ENCODE results near the gene HS6ST1.
A peak's percentile ranks its signal among the peaks of the same experiment; 100 is the strongest.
"Not testable (repeated sequence)": the region's sequence is repeated elsewhere in the genome, so short reads cannot be mapped to it uniquely, and the experiment has no call there.

The HS6ST1 gene

DNA sequence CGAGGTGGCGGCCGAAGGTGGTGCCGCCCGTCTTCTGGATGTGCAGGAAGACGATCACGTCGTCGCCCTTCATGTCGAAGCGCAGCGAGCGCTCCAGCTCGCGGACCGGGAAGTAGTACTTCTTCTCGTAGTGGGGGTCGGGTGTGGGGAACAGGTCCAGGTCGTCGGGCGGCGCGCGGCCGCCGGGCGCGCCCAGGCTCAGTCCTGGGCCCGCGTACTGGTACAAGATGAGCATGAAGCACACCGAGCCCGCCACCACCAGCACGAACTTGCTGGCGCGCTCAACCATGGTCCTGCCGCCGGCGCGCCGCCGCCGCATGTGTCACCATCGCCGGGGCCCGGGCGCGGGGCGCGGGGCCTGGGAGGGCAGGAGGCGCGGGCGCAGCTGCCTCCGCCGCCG lies 423 bp downstream of the HS6ST1 start:
- H3K27ac ChIP-seq (ENCODE audit: low read length); H3K9ac ChIP-seq (ENCODE audit: low read depth, low read length); H3K9me3 ChIP-seq (ENCODE audit: insufficient read depth, low read depth, low read length): not testable (repeated sequence)
- H3K36me3 ChIP-seq (ENCODE audit: insufficient read depth, low read depth, low read length) = peaks cover 19% of the 10 kb centered on the region; the same call in 1 of the 2 replicates
- peaks cover 31% of the 10 kb centered on the region for H3K4me1 ChIP-seq (ENCODE audit: insufficient read depth, low read length)
- H3K27me3 ChIP-seq (ENCODE audit: insufficient read depth, low read length) = peaks cover 27% of the 10 kb centered on the region
- peak overlapping the region; percentile 73; the same call in 1 of the 2 replicates for H3K4me3 ChIP-seq (ENCODE audit: low read length)

DNA sequence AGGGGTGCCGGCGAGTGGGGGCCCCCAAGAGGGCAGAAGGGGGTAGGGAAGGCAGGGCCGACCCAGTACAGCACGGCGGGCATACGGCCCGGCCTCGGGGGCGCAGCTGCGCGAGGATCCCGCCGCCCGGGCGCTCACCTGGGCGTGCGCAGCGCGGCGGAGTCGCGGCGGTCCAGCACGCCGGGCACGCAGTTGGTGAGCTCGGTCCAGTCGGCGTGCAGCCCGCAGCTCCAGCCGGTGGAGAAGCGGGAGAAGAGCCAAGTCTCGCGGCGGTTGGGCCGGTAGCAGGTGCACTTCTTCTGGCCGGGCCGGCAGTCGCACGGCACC lies 806 bp downstream of the HS6ST1 start:
- Histone ChIP-seq H3K36me3 (ENCODE audit: insufficient read depth, low read depth, low read length) (peaks cover 19% of the 10 kb centered on the region; the same call in 1 of the 2 replicates), H3K4me1 (ENCODE audit: insufficient read depth, low read length) (peaks cover 31% of the 10 kb centered on the region), H3K27me3 (ENCODE audit: insufficient read depth, low read length) (peaks cover 27% of the 10 kb centered on the region), H3K4me3 (ENCODE audit: low read length) (peak overlapping the region; percentile 73; the same call in 1 of the 2 replicates), H3K9ac (ENCODE audit: low read depth, low read length) (peak overlapping the region; percentile 84; the same call in 1 of the 2 replicates)
- H3K9me3 ChIP-seq (ENCODE audit: insufficient read depth, low read depth, low read length); H3K27ac ChIP-seq (ENCODE audit: low read length): not testable (repeated sequence)

DNA sequence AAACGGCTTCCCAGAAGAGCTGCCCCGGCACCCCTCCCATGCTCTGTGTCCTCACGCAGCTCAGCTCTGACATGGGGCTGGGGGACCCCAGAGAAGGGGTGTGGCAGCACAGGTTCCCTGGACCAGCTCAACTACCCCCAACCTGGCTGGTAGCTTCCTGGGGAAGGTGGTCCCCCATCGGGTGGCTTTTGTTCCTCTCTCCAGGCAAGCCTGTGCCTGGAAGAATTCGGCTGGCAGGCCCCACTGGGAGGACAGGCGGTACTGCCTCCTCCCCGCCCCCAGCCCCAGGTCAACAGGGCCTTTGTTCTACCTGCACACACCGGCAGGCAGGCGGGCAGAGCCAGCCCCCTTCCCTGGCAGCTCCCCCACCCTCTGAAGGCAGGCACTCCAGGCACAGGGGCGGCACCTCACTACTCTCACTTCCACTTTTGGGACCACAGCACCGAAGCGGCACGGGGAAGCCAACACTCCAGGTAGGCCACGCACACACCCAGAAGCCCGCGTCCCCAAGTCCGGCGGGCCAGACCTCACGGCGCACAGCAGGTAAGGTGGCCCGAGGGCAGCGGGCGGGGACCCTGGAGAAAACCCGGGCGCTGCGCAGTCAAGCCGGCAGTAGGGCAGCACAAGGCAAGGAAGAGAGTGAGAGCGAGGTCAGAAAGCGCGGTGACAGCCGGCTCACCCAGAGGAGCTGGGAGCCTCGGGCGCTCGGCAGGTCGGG lies 1.3 kb downstream of the HS6ST1 start:
- H3K27me3 ChIP-seq (ENCODE audit: insufficient read depth, low read length) = peaks cover 27% of the 10 kb centered on the region
- peaks cover 31% of the 10 kb centered on the region for H3K4me1 ChIP-seq (ENCODE audit: insufficient read depth, low read length)

DNA sequence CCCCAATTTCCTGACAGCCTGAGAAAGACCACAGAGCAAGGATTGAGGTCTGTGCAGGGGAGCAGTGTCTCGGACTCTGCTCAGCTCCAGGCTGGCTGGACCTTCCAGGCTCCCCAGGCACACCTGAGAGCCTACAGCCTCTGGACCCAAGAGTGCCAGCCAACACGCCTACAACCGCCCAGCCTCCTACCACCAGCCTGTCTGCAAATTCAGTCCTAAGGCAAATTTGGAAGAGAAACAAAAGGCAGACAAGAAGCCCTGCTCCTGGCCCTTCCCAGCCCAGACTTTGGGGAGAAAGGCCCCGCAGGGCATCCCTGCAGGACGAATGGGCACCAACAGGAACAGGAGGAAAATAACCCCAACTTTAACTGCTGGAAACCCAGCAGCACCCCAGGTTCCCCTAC lies 1.9 kb downstream of the HS6ST1 start:
- Histone ChIP-seq H3K27me3 (ENCODE audit: insufficient read depth, low read length) (peaks cover 27% of the 10 kb centered on the region), H3K9me3 (ENCODE audit: insufficient read depth, low read depth, low read length) (no peaks in the 10 kb centered on the region), H3K36me3 (ENCODE audit: insufficient read depth, low read depth, low read length) (peaks cover 19% of the 10 kb centered on the region; the same call in 1 of the 2 replicates), H3K9ac (ENCODE audit: low read depth, low read length) (peak overlapping the region; percentile 84; the same call in 1 of the 2 replicates), H3K27ac (ENCODE audit: low read length) (no peak overlapping the region), H3K4me1 (ENCODE audit: insufficient read depth, low read length) (peaks cover 31% of the 10 kb centered on the region), H3K4me3 (ENCODE audit: low read length) (peak overlapping the region; percentile 73)

More for the DNA sequence above, 1.3 kb downstream of the HS6ST1 start:
- H3K9ac ChIP-seq (ENCODE audit: low read depth, low read length) = peak overlapping the region; percentile 84
- no peak overlapping the region for H3K27ac ChIP-seq (ENCODE audit: low read length)
- H3K36me3 ChIP-seq (ENCODE audit: insufficient read depth, low read depth, low read length) = peaks cover 19% of the 10 kb centered on the region; the same call in 1 of the 2 replicates
- no peaks in the 10 kb centered on the region for H3K9me3 ChIP-seq (ENCODE audit: insufficient read depth, low read depth, low read length)
- H3K4me3 ChIP-seq (ENCODE audit: low read length) = peak overlapping the region; percentile 73

DNA sequence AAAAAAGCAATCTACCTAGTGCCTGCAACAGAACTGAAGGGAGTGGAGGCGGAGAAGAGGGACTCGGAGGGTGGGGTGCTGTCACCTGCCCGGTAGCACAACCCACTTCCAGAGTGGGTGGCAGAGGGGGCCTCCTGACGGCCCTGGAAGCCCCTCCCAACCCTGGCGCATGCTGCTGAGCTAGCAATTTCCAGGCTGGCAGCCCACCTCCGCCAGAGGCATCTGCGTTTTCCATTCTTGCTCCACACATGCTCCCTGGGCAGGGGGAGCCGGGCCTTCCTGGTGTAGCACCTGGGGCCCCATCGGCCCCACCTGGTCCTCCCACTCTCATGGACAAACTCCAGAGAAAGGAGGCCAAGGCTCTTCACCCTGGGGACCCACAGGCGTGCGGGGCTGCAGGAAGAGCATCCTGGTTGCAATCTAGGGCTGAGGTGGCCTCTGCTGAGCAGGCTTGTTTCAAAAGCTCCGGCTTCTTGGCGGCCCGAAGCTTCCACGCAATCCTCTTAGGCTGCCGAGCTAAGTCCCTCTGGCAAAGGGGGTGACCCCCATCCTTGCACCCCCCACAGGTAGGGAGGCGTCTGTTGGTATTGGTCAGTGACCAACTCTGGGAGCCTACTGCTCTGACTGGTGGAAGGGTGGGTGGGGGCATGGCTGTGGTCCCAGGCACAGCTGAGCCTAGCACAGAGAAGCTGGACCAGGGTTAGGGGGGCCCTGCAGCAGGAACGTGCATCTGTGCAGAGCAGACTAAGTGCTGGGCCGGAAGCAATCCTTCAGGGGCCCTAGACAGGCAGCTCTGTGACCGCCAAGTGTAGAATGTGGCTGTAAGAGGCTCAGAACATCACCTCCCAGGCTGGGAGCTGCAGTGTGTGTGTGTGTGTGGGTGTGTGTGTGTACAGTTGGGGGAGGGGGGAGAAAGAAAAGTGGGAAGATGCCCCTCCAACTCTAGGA lies 2.6 kb downstream of the HS6ST1 start:
- Histone ChIP-seq H3K4me1 (ENCODE audit: insufficient read depth, low read length) (peaks cover 27% of the 10 kb centered on the region), H3K36me3 (ENCODE audit: insufficient read depth, low read depth, low read length) (peaks cover 21% of the 10 kb centered on the region; the same call in 1 of the 2 replicates), H3K27ac (ENCODE audit: low read length) (no peak overlapping the region), H3K9me3 (ENCODE audit: insufficient read depth, low read depth, low read length) (no peaks in the 10 kb centered on the region), H3K9ac (ENCODE audit: low read depth, low read length) (peak overlapping the region; percentile 84; the same call in 1 of the 2 replicates), H3K4me3 (ENCODE audit: low read length) (peak overlapping the region; percentile 73), H3K27me3 (ENCODE audit: insufficient read depth, low read length) (peaks cover 21% of the 10 kb centered on the region)

DNA sequence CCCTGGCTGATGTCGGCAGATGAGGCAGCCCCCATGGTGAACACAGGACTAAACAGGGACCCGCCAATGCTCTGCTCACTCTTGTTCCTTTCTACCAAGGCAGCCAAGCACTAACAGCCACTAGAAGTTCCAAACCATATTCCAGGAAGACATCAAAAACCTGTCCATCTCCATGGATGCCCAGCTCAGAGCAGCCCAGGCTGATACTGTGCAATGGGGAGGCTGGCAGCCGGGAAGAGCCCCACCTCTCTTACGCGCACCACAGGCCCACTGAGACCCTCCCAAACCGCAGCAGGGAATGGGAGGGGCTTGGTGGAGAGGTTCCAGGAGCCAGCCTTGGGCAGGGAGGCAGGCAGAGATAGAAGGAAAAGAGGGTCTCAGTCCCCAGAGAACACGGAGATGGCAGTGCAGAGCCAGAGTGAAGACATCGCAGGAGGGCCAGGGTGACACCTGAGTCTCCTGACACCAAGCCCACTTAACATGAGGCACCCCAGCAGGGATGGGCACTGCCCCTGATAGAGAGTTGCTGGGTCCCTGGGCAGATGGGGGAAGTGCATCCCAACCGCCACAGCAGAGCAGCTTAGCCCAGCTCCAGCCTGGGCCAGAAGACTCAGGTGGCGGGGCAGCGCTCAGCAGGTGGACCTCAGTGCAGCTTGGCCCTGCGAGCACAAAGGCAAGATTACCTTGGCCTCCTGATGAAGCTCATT lies 3.4 kb downstream of the HS6ST1 start:
- H3K4me3 ChIP-seq (ENCODE audit: low read length) = peak overlapping the region; percentile 73; the same call in 1 of the 2 replicates
- peaks cover 13% of the 10 kb centered on the region for H3K27me3 ChIP-seq (ENCODE audit: insufficient read depth, low read length)
- H3K4me1 ChIP-seq (ENCODE audit: insufficient read depth, low read length) = peaks cover 27% of the 10 kb centered on the region
- no peak overlapping the region; the same call in 1 of the 2 replicates for H3K9ac ChIP-seq (ENCODE audit: low read depth, low read length)
- no peak overlapping the region for H3K27ac ChIP-seq (ENCODE audit: low read length)
- H3K9me3 ChIP-seq (ENCODE audit: insufficient read depth, low read depth, low read length) = no peaks in the 10 kb centered on the region
- peaks cover 27% of the 10 kb centered on the region; the same call in 1 of the 2 replicates for H3K36me3 ChIP-seq (ENCODE audit: insufficient read depth, low read depth, low read length)

DNA sequence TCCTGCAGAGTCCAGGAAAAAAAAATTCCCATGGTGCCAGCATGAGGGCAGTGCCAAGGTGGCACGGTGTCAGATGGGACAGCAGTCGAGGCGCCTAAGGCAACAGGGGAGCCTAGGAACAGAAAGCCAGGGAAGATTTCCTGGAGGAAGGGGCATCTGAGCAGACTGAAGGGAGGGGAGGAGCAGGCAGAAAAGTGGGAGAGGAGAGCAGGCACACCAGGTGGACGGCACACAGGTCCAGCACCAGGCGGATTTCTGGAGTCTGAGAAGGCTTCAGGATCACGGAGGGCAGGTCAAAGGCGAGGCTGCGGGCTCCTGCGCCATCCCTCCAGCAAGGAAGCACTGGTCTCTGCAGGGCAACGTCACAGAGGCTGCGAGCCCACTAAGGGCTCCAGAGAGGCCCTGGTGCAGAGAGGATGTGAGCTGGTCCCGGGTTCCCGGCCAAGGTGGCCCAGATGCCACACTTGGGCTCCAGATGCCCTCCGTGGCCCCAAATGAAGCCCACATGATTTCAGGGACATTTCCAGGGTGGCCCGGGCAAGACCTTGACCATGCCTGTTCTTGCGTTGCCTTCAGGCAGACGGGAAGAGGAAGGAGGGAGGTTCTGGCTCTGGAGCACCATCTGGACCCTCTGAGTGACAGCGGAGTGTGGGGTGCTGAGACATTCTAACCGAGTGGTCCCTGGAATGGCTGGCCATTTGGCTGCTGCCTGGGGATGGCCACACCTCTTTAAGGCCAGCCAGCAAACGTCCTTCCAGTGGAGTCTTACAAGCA lies 4.1 kb downstream of the HS6ST1 start:
- Histone ChIP-seq H3K9me3 (ENCODE audit: insufficient read depth, low read depth, low read length) (no peaks in the 10 kb centered on the region), H3K4me3 (ENCODE audit: low read length) (no peak overlapping the region), H3K27ac (ENCODE audit: low read length) (no peak overlapping the region), H3K27me3 (ENCODE audit: insufficient read depth, low read length) (peaks cover 6% of the 10 kb centered on the region), H3K36me3 (ENCODE audit: insufficient read depth, low read depth, low read length) (peaks cover 27% of the 10 kb centered on the region; the same call in 1 of the 2 replicates), H3K9ac (ENCODE audit: low read depth, low read length) (no peak overlapping the region), H3K4me1 (ENCODE audit: insufficient read depth, low read length) (peaks cover 27% of the 10 kb centered on the region)

DNA sequence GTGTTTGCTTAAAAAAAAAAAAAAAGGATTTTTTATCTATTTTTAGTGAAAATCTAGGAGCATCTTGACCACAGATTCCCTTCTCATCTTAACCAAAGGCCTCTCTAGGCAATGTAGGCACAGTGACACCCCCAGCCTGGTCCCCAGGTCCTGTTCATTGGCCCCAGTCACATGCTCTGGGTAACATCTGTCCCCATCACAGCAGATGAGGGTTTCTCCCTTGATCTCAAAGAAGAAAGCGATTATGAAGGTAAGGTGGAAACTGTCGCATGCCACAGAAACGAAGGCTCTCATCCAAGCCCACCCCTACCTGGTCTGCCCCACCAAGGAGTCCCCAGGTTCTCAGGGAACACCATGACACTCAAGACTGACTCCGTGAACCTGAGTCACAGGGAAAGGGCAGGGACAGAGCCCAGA lies 4.7 kb downstream of the HS6ST1 start:
- no peak overlapping the region for H3K27ac ChIP-seq (ENCODE audit: low read length)
- H3K9ac ChIP-seq (ENCODE audit: low read depth, low read length) = no peak overlapping the region
- peaks cover 27% of the 10 kb centered on the region for H3K4me1 ChIP-seq (ENCODE audit: insufficient read depth, low read length)
- no peaks in the 10 kb centered on the region for H3K9me3 ChIP-seq (ENCODE audit: insufficient read depth, low read depth, low read length)
- H3K4me3 ChIP-seq (ENCODE audit: low read length) = no peak overlapping the region
- no peaks in the 10 kb centered on the region; the same call in 1 of the 2 replicates for H3K27me3 ChIP-seq (ENCODE audit: insufficient read depth, low read length)
- peaks cover 27% of the 10 kb centered on the region; the same call in 1 of the 2 replicates for H3K36me3 ChIP-seq (ENCODE audit: insufficient read depth, low read depth, low read length)

DNA sequence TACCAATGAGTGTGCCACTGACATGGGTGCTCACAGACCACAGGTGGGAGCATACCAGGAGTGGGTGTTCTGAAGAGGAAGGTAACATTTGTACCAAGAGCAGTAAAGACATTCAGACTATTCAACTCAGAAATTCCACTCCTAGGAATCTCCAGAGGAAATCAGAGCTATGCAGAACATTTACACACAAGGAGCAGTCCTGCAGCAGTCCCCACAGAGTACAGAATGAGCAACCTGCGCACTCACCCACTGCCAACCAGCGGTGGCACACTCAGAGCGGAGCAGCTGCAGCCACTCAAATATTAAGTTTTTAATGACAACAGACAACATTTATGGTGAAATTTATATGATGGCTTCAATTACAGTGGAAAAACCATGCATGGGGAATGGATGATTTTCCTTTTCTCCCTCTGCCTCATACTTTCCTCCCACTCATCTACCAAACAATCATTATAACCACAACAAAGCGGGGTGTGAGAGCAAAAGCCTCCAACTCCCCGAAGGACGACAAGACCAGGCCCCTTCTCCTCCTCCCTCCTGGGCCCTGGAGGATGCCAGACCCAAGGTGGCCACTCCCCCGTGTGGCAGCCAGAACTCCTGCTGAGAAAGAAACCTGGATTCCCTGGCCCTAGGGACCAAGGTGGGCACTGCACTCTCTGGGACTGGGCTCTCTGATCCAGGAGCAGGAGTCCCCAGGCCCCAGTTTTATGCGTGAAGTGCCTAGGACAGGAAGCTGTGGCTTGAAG lies 5.4 kb downstream of the HS6ST1 start:
- Histone ChIP-seq H3K27ac (ENCODE audit: low read length) (no peak overlapping the region), H3K4me3 (ENCODE audit: low read length) (no peak overlapping the region), H3K36me3 (ENCODE audit: insufficient read depth, low read depth, low read length) (peaks cover 27% of the 10 kb centered on the region; the same call in 1 of the 2 replicates), H3K4me1 (ENCODE audit: insufficient read depth, low read length) (peaks cover 27% of the 10 kb centered on the region), H3K9me3 (ENCODE audit: insufficient read depth, low read depth, low read length) (no peaks in the 10 kb centered on the region), H3K9ac (ENCODE audit: low read depth, low read length) (no peak overlapping the region), H3K27me3 (ENCODE audit: insufficient read depth, low read length) (no peaks in the 10 kb centered on the region)

DNA sequence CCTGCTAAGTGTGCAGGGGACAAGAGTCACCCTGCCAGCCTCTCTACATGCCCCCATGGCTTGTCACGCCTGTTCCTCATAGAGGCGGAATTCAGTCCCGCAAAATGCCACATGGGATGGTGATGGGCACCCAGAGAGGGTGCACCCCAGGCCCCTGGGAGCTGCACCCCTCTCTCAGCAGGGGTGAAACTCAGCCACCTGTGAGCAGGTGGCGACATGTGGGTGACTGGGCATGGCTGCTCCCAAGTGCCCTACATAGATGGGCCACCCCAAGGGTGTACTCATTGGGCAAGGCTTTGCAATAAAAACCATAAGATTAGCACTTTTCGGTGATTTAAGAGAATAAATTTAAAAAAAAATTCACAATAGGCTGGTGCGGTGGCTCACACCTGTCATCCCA lies 6.3 kb downstream of the HS6ST1 start:
- Histone ChIP-seq H3K9me3 (ENCODE audit: insufficient read depth, low read depth, low read length) (no peaks in the 10 kb centered on the region), H3K9ac (ENCODE audit: low read depth, low read length) (no peak overlapping the region), H3K4me1 (ENCODE audit: insufficient read depth, low read length) (peaks cover 27% of the 10 kb centered on the region), H3K4me3 (ENCODE audit: low read length) (no peak overlapping the region), H3K36me3 (ENCODE audit: insufficient read depth, low read depth, low read length) (peaks cover 27% of the 10 kb centered on the region; the same call in 1 of the 2 replicates), H3K27me3 (ENCODE audit: insufficient read depth, low read length) (no peaks in the 10 kb centered on the region), H3K27ac (ENCODE audit: low read length) (no peak overlapping the region)

Data from iPS-20b (cell line).